Measurements from ENCODE around the gene RGS6. TPM values are rescaled to one million over a fixed set of nuclear protein-coding genes. Genes with fewer than 3 reads are reported as not detected.

RGS6 gene
- total RNA-seq, 1 experiment from 2014 or later: not detected

GRCh38 chr14:71985538-71986189 lies 53.4 kb downstream of the RGS6 start:
- Mint-ChIP-seq H3K4me1 (ENCODE audit: low read depth, unreplicated experiment) (no peaks in the 10 kb centered on the region), H3K27me3 (ENCODE audit: unreplicated experiment) (peaks cover 15% of the 10 kb centered on the region), H3K9me3 (ENCODE audit: low read depth, unreplicated experiment) (no peaks in the 10 kb centered on the region), H3K36me3 (ENCODE audit: insufficient read depth, unreplicated experiment) (no peaks in the 10 kb centered on the region), H3K27ac (ENCODE audit: unreplicated experiment) (no peak overlapping the region), H3K4me3 (ENCODE audit: low read depth, unreplicated experiment) (no peak overlapping the region)
- no TSS peak for BruUV-seq (replicated peaks)
- DNase-seq: no peak
- no peak for TF ChIP-seq CTCF (IDR thresholded peaks at IDR 0.05; ENCODE audit: unreplicated experiment)
- intact Hi-C loops (cut with micrococcal nuclease; ENCODE audit: unreplicated experiment): no loop called here
- CTCF ChIA-PET: no interaction called here

- no TSS peak for BruUV-seq (replicated peaks)
- intact Hi-C loops (cut with micrococcal nuclease; ENCODE audit: unreplicated experiment): no loop called here
- no peak for DNase-seq
- no peaks in the 10 kb centered on the region for H3K36me3 Mint-ChIP-seq (ENCODE audit: insufficient read depth, unreplicated experiment)
- H3K27me3 Mint-ChIP-seq (ENCODE audit: unreplicated experiment): peaks cover 14% of the 10 kb centered on the region
- no peak overlapping the region for H3K27ac Mint-ChIP-seq (ENCODE audit: unreplicated experiment)
- no peaks in the 10 kb centered on the region for H3K4me1 Mint-ChIP-seq (ENCODE audit: low read depth, unreplicated experiment)
- TF ChIP-seq CTCF (IDR thresholded peaks at IDR 0.05; ENCODE audit: unreplicated experiment): no peak
- H3K4me3 Mint-ChIP-seq (ENCODE audit: low read depth, unreplicated experiment): no peak overlapping the region
- CTCF ChIA-PET: no interaction called here
- no peaks in the 10 kb centered on the region for H3K9me3 Mint-ChIP-seq (ENCODE audit: low read depth, unreplicated experiment)
Observed at GRCh38 chr14:71988476-71988875, 56.2 kb downstream of the RGS6 start.

GRCh38 chr14:71988939-71989338 lies 56.7 kb downstream of the RGS6 start:
- BruUV-seq (replicated peaks): no TSS peak
- Mint-ChIP-seq H3K27ac (ENCODE audit: unreplicated experiment) (no peak overlapping the region), H3K9me3 (ENCODE audit: low read depth, unreplicated experiment) (no peaks in the 10 kb centered on the region), H3K36me3 (ENCODE audit: insufficient read depth, unreplicated experiment) (no peaks in the 10 kb centered on the region), H3K27me3 (ENCODE audit: unreplicated experiment) (peaks cover 14% of the 10 kb centered on the region), H3K4me3 (ENCODE audit: low read depth, unreplicated experiment) (no peak overlapping the region), H3K4me1 (ENCODE audit: low read depth, unreplicated experiment) (no peaks in the 10 kb centered on the region)
- DNase-seq: no peak
- intact Hi-C loops (cut with micrococcal nuclease; ENCODE audit: unreplicated experiment): no loop called here
- TF ChIP-seq CTCF (IDR thresholded peaks at IDR 0.05; ENCODE audit: unreplicated experiment): no peak
- CTCF ChIA-PET: no interaction called here

- DNase-seq: no peak
- H3K4me3 Mint-ChIP-seq (ENCODE audit: low read depth, unreplicated experiment): no peak overlapping the region
- BruUV-seq (replicated peaks): no TSS peak
- no peak overlapping the region for H3K27ac Mint-ChIP-seq (ENCODE audit: unreplicated experiment)
- no peak for TF ChIP-seq CTCF (IDR thresholded peaks at IDR 0.05; ENCODE audit: unreplicated experiment)
- intact Hi-C loops (cut with micrococcal nuclease; ENCODE audit: unreplicated experiment): no loop called here
- H3K27me3 Mint-ChIP-seq (ENCODE audit: unreplicated experiment): peaks cover 14% of the 10 kb centered on the region
- CTCF ChIA-PET: no interaction called here
- no peaks in the 10 kb centered on the region for H3K4me1 Mint-ChIP-seq (ENCODE audit: low read depth, unreplicated experiment)
- H3K9me3 Mint-ChIP-seq (ENCODE audit: low read depth, unreplicated experiment): no peaks in the 10 kb centered on the region
- no peaks in the 10 kb centered on the region for H3K36me3 Mint-ChIP-seq (ENCODE audit: insufficient read depth, unreplicated experiment)
Observed at GRCh38 chr14:71994416-71994815, 62.2 kb downstream of the RGS6 start.
